HepG2 (cell line): Measurements from ENCODE around the gene VIM. TPM values are rescaled to one million over a fixed set of nuclear protein-coding genes. Genes with fewer than 3 reads are reported as not detected.

Experiments
- AHR ChIP-seq: IDR thresholded peaks from 2 replicates; pipeline ENCODE4 v1.6.1; 2018; ENCODE audit warnings: missing genetic modification reagents, missing compliant biosample characterization
- ATM ChIP-seq: fragments of 450-650 bp; IDR thresholded peaks from 2 replicates; pipeline ENCODE4 v1.7.1; 2017; ENCODE audit warnings: mild to moderate bottlenecking, borderline replicate concordance
- FLYWCH1 ChIP-seq: sonication (generic); formaldehyde crosslinking; IDR thresholded peaks from 2 replicates; pipeline ENCODE4 v1.8.1; 2023; ENCODE audit warnings: mild to moderate bottlenecking, missing genetic modification reagents
- HNRNPK ChIP-seq: fragments of 200-400 bp; formaldehyde crosslinking; IDR thresholded peaks from 2 replicates; pipeline ENCODE4 v1.6.1; 2018; ENCODE audit warnings: low read length, low read depth, moderate library complexity, mild to moderate bottlenecking; ENCODE audit not compliant: poor library complexity, severe bottlenecking
- ISL2 ChIP-seq: sonication (generic); formaldehyde crosslinking; IDR thresholded peaks from 2 replicates; pipeline ENCODE4 v1.5.0; 2020; ENCODE audit warnings: missing genetic modification reagents
- KDM4B ChIP-seq: sonication (generic); formaldehyde crosslinking; IDR thresholded peaks from 2 replicates; pipeline ENCODE4 v1.4.0; 2020; ENCODE audit warnings: missing genetic modification reagents
- KDM5A ChIP-seq: fragments of 200-600 bp; sonication (generic); IDR thresholded peaks from 2 replicates; pipeline ENCODE4 v1.7.0; 2018; ENCODE audit warnings: antibody characterized with exemption, mild to moderate bottlenecking, low read length, borderline replicate concordance
- MYC ChIP-seq: sonication (generic); formaldehyde crosslinking; IDR thresholded peaks from 2 replicates; pipeline ENCODE4 v1.9.0; 2021; ENCODE audit warnings: missing genetic modification reagents, borderline replicate concordance
- NPAS2 ChIP-seq: sonication (generic); formaldehyde crosslinking; IDR thresholded peaks from 2 replicates; pipeline ENCODE4 v1.8.0; 2022; ENCODE audit warnings: mild to moderate bottlenecking, missing genetic modification reagents, borderline replicate concordance
- NR2C2 ChIP-seq: sonication (generic); formaldehyde crosslinking; IDR thresholded peaks from 2 replicates; pipeline ENCODE4 v1.4.0; 2020; ENCODE audit warnings: missing genetic modification reagents, mild to moderate bottlenecking, moderate library complexity, borderline replicate concordance
- SIN3A ChIP-seq: IDR thresholded peaks from 2 replicates; pipeline ENCODE4 v1.6.1; 2011; ENCODE audit warnings: low read depth, mild to moderate bottlenecking, control low read depth, low read length, borderline replicate concordance
- TEAD3 ChIP-seq: optimal IDR thresholded peaks from 2 replicates; pipeline ENCODE3; 2016; ENCODE audit warnings: borderline replicate concordance
- TFDP1 ChIP-seq: IDR thresholded peaks from 2 replicates; pipeline ENCODE4 v1.6.1; 2016; ENCODE audit warnings: missing compliant biosample characterization, missing genetic modification reagents, borderline replicate concordance
- TP53 ChIP-seq: sonication (generic); formaldehyde crosslinking; conservative IDR thresholded peaks from 2 replicates; pipeline ENCODE4 v1.4.0; 2020; ENCODE audit warnings: missing genetic modification reagents
- ZNF251 ChIP-seq: sonication (generic); formaldehyde crosslinking; IDR thresholded peaks from 2 replicates; pipeline ENCODE4 v1.9.0; 2021; ENCODE audit warnings: mild to moderate bottlenecking, missing genetic modification reagents
- ZNF296 ChIP-seq: sonication (generic); formaldehyde crosslinking; conservative IDR thresholded peaks from 2 replicates; pipeline ENCODE4 v1.5.0; 2020; ENCODE audit warnings: mild to moderate bottlenecking, missing genetic modification reagents
- ZNF350 ChIP-seq: sonication (generic); formaldehyde crosslinking; IDR thresholded peaks from 2 replicates; pipeline ENCODE4 v1.4.0; 2020; ENCODE audit warnings: mild to moderate bottlenecking, low read depth, missing genetic modification reagents, borderline replicate concordance
- ZNF670 ChIP-seq: sonication (generic); formaldehyde crosslinking; IDR thresholded peaks from 2 replicates; pipeline ENCODE4 v1.8.0; 2022; ENCODE audit warnings: mild to moderate bottlenecking, missing genetic modification reagents, borderline replicate concordance
- polyA plus RNA-seq, 8 experiments: library from polyadenylated mRNA; depleted of rRNA in 3 of 8; stranded (reverse) in 7 of 8; unstranded in 1 of 8; fragments of >200 nt; fragmentation: Illumina TruSeq in 4 of 8; extraction: Trizol in 4 of 8; gene quantifications; 2 replicates each; pipeline versions ENCODE4 v1.2.1 to v1.2.3, GENCODE V29; 2011 to 2016; ENCODE audit warnings: low read depth in 4 of 8, missing spikeins in 1 of 8, mixed read lengths in 1 of 8; ENCODE audit not compliant: insufficient read depth in 1 of 8
- total RNA-seq, 5 experiments: library from RNA; depleted of rRNA; stranded (reverse); fragments of >200 nt; fragmentation: Illumina TruSeq; extraction: Trizol; gene quantifications; 2 replicates each; pipeline ENCODE4 v1.2.3, GENCODE V29; 2016; ENCODE audit warnings: low read depth in 1 of 5
- TF ChIP-seq, protein P1 (sequence below): IDR thresholded peaks from 2 replicates; pipeline ENCODE4 v1.6.1; 2016; ENCODE audit warnings: low read depth, control low read depth
- TF ChIP-seq, protein P2 (sequence below): sonication (generic); formaldehyde crosslinking; IDR thresholded peaks from 2 replicates; pipeline ENCODE4 v1.4.0; 2020; ENCODE audit warnings: mild to moderate bottlenecking, missing genetic modification reagents
- TF ChIP-seq, protein P3 (sequence below): sonication (generic); formaldehyde crosslinking; IDR thresholded peaks from 2 replicates; pipeline ENCODE4 v1.8.0; 2022; ENCODE audit warnings: missing genetic modification reagents, mild to moderate bottlenecking, moderate library complexity, borderline replicate concordance

The VIM gene
- total and polyA plus RNA-seq, 2 of the 13 experiments (the other 11 are each of a cell fraction or from before 2014, with no cell fraction given): not detected

GRCh38 chr10:17200912-17201793 lies 26.9 kb upstream of the VIM start, which contains the start of gene TRDMT1 (continued):
- TF ChIP-seq, protein P1, sequence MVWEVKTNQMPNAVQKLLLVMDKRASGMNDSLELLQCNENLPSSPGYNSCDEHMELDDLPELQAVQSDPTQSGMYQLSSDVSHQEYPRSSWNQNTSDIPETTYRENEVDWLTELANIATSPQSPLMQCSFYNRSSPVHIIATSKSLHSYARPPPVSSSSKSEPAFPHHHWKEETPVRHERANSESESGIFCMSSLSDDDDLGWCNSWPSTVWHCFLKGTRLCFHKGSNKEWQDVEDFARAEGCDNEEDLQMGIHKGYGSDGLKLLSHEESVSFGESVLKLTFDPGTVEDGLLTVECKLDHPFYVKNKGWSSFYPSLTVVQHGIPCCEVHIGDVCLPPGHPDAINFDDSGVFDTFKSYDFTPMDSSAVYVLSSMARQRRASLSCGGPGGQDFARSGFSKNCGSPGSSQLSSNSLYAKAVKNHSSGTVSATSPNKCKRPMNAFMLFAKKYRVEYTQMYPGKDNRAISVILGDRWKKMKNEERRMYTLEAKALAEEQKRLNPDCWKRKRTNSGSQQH (CRISPR knock-in tag): peak; percentile 92; the same call in 1 of the 2 replicates
- TF ChIP-seq NR2C2: peak; percentile 70; the same call in 1 of the 2 replicates
- TF ChIP-seq ZNF670 (CRISPR knock-in tag): peak; percentile 89
- TF ChIP-seq ZNF251 (CRISPR knock-in tag): no peak
- TF ChIP-seq FLYWCH1 (CRISPR knock-in tag): peak; percentile 70; the same call in 1 of the 2 replicates
- TF ChIP-seq HNRNPK: peak; percentile 72
- peak; percentile 70; the same call in 1 of the 2 replicates for TF ChIP-seq TFDP1 (CRISPR knock-in tag)
- TF ChIP-seq ISL2 (CRISPR knock-in tag): peak; percentile 81
- no peak for TF ChIP-seq ATM
- peak; percentile 67; the same call in 1 of the 2 replicates for TF ChIP-seq TP53
- peak; percentile 95; the same call in 1 of the 2 replicates for TF ChIP-seq KDM4B (CRISPR knock-in tag)
- peak; percentile 86; the same call in 1 of the 2 replicates for TF ChIP-seq AHR
- TF ChIP-seq, protein P2, sequence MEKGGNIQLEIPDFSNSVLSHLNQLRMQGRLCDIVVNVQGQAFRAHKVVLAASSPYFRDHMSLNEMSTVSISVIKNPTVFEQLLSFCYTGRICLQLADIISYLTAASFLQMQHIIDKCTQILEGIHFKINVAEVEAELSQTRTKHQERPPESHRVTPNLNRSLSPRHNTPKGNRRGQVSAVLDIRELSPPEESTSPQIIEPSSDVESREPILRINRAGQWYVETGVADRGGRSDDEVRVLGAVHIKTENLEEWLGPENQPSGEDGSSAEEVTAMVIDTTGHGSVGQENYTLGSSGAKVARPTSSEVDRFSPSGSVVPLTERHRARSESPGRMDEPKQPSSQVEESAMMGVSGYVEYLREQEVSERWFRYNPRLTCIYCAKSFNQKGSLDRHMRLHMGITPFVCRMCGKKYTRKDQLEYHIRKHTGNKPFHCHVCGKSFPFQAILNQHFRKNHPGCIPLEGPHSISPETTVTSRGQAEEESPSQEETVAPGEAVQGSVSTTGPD (CRISPR knock-in tag): 0 out of 2 replicates have a peak, but pooled peaks have one; percentile 52
- TF ChIP-seq TEAD3 (CRISPR knock-in tag): no peak
- TF ChIP-seq NPAS2 (CRISPR knock-in tag): no peak
- peak; percentile 65; the same call in 1 of the 2 replicates for TF ChIP-seq ZNF350
- TF ChIP-seq MYC (CRISPR knock-in tag): peak; percentile 82
- peak; percentile 84 for TF ChIP-seq ZNF296 (CRISPR knock-in tag)
- peak; percentile 69; the same call in 1 of the 2 replicates for TF ChIP-seq SIN3A
- TF ChIP-seq, protein P3, sequence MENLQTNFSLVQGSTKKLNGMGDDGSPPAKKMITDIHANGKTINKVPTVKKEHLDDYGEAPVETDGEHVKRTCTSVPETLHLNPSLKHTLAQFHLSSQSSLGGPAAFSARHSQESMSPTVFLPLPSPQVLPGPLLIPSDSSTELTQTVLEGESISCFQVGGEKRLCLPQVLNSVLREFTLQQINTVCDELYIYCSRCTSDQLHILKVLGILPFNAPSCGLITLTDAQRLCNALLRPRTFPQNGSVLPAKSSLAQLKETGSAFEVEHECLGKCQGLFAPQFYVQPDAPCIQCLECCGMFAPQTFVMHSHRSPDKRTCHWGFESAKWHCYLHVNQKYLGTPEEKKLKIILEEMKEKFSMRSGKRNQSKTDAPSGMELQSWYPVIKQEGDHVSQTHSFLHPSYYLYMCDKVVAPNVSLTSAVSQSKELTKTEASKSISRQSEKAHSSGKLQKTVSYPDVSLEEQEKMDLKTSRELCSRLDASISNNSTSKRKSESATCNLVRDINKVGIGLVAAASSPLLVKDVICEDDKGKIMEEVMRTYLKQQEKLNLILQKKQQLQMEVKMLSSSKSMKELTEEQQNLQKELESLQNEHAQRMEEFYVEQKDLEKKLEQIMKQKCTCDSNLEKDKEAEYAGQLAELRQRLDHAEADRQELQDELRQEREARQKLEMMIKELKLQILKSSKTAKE (CRISPR knock-in tag): peak; percentile 43; the same call in 1 of the 2 replicates
- peak; percentile 94 for TF ChIP-seq KDM5A
